Keratinocyte (primary cell): ENCODE measurements around the gene GPR176. TPM values are rescaled to one million over a fixed set of nuclear protein-coding genes. Genes with fewer than 3 reads are reported as not detected.

Experiments used
- DNase-seq: peaks from one replicate; pipeline ENCODE4 v3.0.0-alpha.2; 2011; ENCODE audit warnings: low read depth, missing footprints, low spot score
- FAIRE-seq: peaks from 2 replicates; lab custom pipeline; 2011; peaks lifted over from hg19 to GRCh38; lab: Jason Lieb, UNC
- H2AFZ ChIP-seq: 2 replicates; pipeline ENCODE4 v1.6.0; 2012; ENCODE audit warnings: low read length, control low read depth, inconsistent platforms; ENCODE audit not compliant: control insufficient read depth
- H3K27ac ChIP-seq: 2 replicates; pipeline ENCODE4 v1.5.1; 2011; ENCODE audit warnings: low read length; ENCODE audit not compliant: control insufficient read depth, insufficient read depth
- H3K27me3 ChIP-seq: 3 replicates; pipeline ENCODE4 v1.6.0; 2011; ENCODE audit warnings: low read length; ENCODE audit not compliant: control insufficient read depth, insufficient read depth; ENCODE audit errors: extremely low read depth
- H3K36me3 ChIP-seq, 2 experiments: 2 replicates in 1 of 2; 3 replicates in 1 of 2; pipeline ENCODE4 v1.5.1; 2011; ENCODE audit warnings: low read length in 2 of 2, mild to moderate bottlenecking in 1 of 2; ENCODE audit not compliant: control insufficient read depth in 2 of 2, insufficient read depth in 2 of 2; ENCODE audit errors: extremely low read depth in 1 of 2
- H3K4me1 ChIP-seq: 3 replicates; pipeline ENCODE4 v1.5.1; 2011; ENCODE audit warnings: low read length; ENCODE audit not compliant: control insufficient read depth, insufficient read depth; ENCODE audit errors: extremely low read depth
- H3K4me2 ChIP-seq: 3 replicates; pipeline ENCODE4 v1.6.0; 2011; ENCODE audit warnings: low read depth, low read length; ENCODE audit not compliant: control insufficient read depth, insufficient read depth; ENCODE audit errors: extremely low read depth
- H3K4me3 ChIP-seq, 3 experiments: fragments of 200-600 bp in 1 of 3; sonication (generic) in 1 of 3; 2 replicates in 2 of 3; 3 replicates in 1 of 3; pipeline ENCODE4 v1.5.1; 2011 to 2016; ENCODE audit warnings: low read length in 3 of 3, mild to moderate bottlenecking in 3 of 3, control low read depth in 2 of 3, inconsistent platforms in 1 of 3, low read depth in 1 of 3, mixed read lengths in 1 of 3, mixed run types in 1 of 3, moderate library complexity in 1 of 3; ENCODE audit not compliant: control insufficient read depth in 2 of 3, insufficient read depth in 2 of 3; ENCODE audit errors: extremely low read depth in 1 of 3
- H3K79me2 ChIP-seq: 2 replicates; pipeline ENCODE4 v1.6.0; 2012; ENCODE audit warnings: low read length; ENCODE audit not compliant: control insufficient read depth, insufficient read depth
- H3K9ac ChIP-seq: 3 replicates; pipeline ENCODE4 v1.6.0; 2011; ENCODE audit warnings: low read length; ENCODE audit not compliant: control insufficient read depth, insufficient read depth; ENCODE audit errors: extremely low read depth
- H3K9me1 ChIP-seq: 3 replicates; pipeline ENCODE4 v1.6.0; 2011; ENCODE audit warnings: low read length; ENCODE audit not compliant: control insufficient read depth, insufficient read depth; ENCODE audit errors: extremely low read depth
- H3K9me3 ChIP-seq: 2 replicates; pipeline ENCODE4 v1.5.1; 2012; ENCODE audit warnings: low read depth, low read length; ENCODE audit not compliant: control insufficient read depth
- H4K20me1 ChIP-seq: 3 replicates; pipeline ENCODE4 v1.6.0; 2011; ENCODE audit warnings: low read length; ENCODE audit not compliant: control insufficient read depth, insufficient read depth; ENCODE audit errors: extremely low read depth
- EZH2 ChIP-seq: IDR thresholded peaks from one replicate; pipeline ENCODE4 v1.6.1; 2012; ENCODE audit warnings: inconsistent platforms, mild to moderate bottlenecking, low read length, moderate library complexity
- dilution Hi-C: fragments of 300-500 bp; cut with MboI; formaldehyde crosslinking; loops from one replicate; pipeline ENCODE4 v1.7.0; 2020; ENCODE audit warnings: low sequenced_read_pairs; ENCODE audit not compliant: extremely low pct_ligation_motif_present
- polyA plus RNA-seq, 5 experiments: library from polyadenylated mRNA; depleted of rRNA in 3 of 5; stranded (reverse) in 3 of 5; stranded (forward) in 1 of 5; unstranded in 1 of 5; fragments of >200 nt; gene quantifications; 1 replicate in 1 of 5; 2 replicates in 3 of 5; 3 replicates in 1 of 5; pipeline versions ENCODE4 v1.2.1 to v1.2.3, GENCODE V29; 2011 to 2012; ENCODE audit warnings: missing spikeins in 2 of 5, low read depth in 1 of 5, low replicate concordance in 1 of 5
- TF ChIP-seq, protein P1 (sequence below), 3 experiments: IDR thresholded peaks in 1 of 3; conservative IDR thresholded peaks in 1 of 3; optimal IDR thresholded peaks in 1 of 3; 2 replicates in 2 of 3; 3 replicates in 1 of 3; pipeline versions ENCODE3 to v1.5.1; 2011; ENCODE audit warnings: low read length in 3 of 3, mild to moderate bottlenecking in 3 of 3, moderate library complexity in 2 of 3, control low read depth in 1 of 3, inconsistent platforms in 1 of 3; ENCODE audit not compliant: insufficient read depth in 2 of 3; ENCODE audit errors: extremely low read depth in 1 of 3

Gene GPR176
- polyA plus RNA-seq, 1 donor (not counting 4 experiments of a cell fraction or from before 2014, with no cell fraction given) = 12.5 TPM

DNA sequence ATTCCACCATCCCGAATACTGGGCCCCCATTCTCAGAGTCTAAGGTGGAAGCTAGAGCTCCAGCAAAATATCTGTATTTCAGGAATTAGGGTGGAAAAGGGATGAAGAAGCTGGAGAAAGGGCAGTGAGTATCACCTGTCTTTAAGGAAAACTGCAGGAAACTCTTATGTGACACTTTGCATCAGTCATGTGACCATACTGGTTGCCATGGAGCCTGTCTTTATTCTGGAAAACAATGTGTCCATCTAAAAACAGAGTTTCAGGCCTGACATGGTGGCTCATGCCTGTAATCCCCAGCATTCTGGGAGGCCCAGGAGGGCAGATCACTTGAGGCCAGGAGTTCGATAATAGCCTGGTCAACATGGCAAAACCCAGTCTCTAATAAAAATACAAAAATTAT lies 84.5 kb downstream of the GPR176 start:
- Histone ChIP-seq H3K9ac (no peak overlapping the region), H3K4me2 (no peak overlapping the region), H3K27me3 (no peaks in the 10 kb centered on the region), H3K9me1 (no peaks in the 10 kb centered on the region), H3K79me2 (no peaks in the 10 kb centered on the region), H2AFZ (no peak overlapping the region), H3K9me3 (no peaks in the 10 kb centered on the region), H3K4me3 (no peak overlapping the region), H3K36me3 (no peaks in the 10 kb centered on the region), H3K27ac (no peak overlapping the region), H3K4me1 (peaks cover 3% of the 10 kb centered on the region), H4K20me1 (no peaks in the 10 kb centered on the region)
- no peak for FAIRE-seq
- dilution Hi-C loops = no loop called here
- no peak for DNase-seq
- TF ChIP-seq, protein P1, sequence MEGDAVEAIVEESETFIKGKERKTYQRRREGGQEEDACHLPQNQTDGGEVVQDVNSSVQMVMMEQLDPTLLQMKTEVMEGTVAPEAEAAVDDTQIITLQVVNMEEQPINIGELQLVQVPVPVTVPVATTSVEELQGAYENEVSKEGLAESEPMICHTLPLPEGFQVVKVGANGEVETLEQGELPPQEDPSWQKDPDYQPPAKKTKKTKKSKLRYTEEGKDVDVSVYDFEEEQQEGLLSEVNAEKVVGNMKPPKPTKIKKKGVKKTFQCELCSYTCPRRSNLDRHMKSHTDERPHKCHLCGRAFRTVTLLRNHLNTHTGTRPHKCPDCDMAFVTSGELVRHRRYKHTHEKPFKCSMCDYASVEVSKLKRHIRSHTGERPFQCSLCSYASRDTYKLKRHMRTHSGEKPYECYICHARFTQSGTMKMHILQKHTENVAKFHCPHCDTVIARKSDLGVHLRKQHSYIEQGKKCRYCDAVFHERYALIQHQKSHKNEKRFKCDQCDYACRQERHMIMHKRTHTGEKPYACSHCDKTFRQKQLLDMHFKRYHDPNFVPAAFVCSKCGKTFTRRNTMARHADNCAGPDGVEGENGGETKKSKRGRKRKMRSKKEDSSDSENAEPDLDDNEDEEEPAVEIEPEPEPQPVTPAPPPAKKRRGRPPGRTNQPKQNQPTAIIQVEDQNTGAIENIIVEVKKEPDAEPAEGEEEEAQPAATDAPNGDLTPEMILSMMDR (optimal IDR thresholded peaks at IDR 0.05 in 1 of 3, IDR thresholded peaks at IDR 0.05 in 1 of 3, conservative IDR thresholded peaks at IDR 0.05 in 1 of 3; ENCODE audit: extremely low read depth in 1 of 3, insufficient read depth in 2 of 3, low read length in 3 of 3) = no peak
- TF ChIP-seq EZH2 = no peak

DNA sequence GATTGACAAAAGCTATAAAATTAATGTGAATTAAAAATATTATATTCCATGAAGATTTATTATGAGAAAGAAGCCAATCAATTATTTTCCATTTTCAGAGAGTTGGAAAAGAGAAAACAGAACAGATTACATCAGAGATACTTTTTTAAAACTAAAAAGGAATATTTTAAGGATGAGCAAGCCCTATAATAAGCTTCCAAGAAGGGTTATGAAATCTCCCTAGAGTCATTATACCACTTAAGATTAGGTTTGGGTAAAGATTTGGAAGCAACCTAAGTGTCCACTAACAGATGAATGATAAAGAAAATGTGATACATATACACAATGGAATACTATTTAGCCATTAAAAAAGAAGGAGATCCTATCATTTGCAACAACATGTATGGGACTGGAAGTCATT lies 85.8 kb downstream of the GPR176 start:
- Histone ChIP-seq H3K9ac (no peak overlapping the region), H3K36me3 (no peaks in the 10 kb centered on the region), H3K9me3 (no peaks in the 10 kb centered on the region), H3K4me1 (peaks cover 3% of the 10 kb centered on the region), H4K20me1 (no peaks in the 10 kb centered on the region), H3K27me3 (no peaks in the 10 kb centered on the region), H3K4me3 (no peak overlapping the region), H3K27ac (no peak overlapping the region), H2AFZ (no peak overlapping the region), H3K4me2 (no peak overlapping the region), H3K79me2 (no peaks in the 10 kb centered on the region), H3K9me1 (no peaks in the 10 kb centered on the region)
- no peak for DNase-seq
- FAIRE-seq = no peak
- dilution Hi-C loops = no loop called here
- TF ChIP-seq, protein P1 (optimal IDR thresholded peaks at IDR 0.05 in 1 of 3, IDR thresholded peaks at IDR 0.05 in 1 of 3, conservative IDR thresholded peaks at IDR 0.05 in 1 of 3; ENCODE audit: extremely low read depth in 1 of 3, insufficient read depth in 2 of 3, low read length in 3 of 3) = no peak
- no peak for TF ChIP-seq EZH2
